Endothelial cell of umbilical vein (primary cell): ENCODE results near the gene BLOC1S3.

Experiments
- POLR2A ChIP-seq: IDR thresholded peaks from 2 replicates; pipeline ENCODE4 v1.6.1; 2012; ENCODE audit warnings: low read depth, mild to moderate bottlenecking, control low read depth, low read length
- TF ChIP-seq, protein P1 (sequence below), 2 donors: IDR thresholded peaks; 1 replicate in 1 of 2; 2 replicates in 1 of 2; pipeline ENCODE4 v1.5.1; 2011; ENCODE audit warnings: low read length in 2 of 2, mild to moderate bottlenecking in 2 of 2, moderate library complexity in 2 of 2, control low read depth in 1 of 2, inconsistent platforms in 1 of 2, low read depth in 1 of 2; ENCODE audit not compliant: insufficient read depth in 1 of 2; ENCODE audit errors: extremely low read depth in 1 of 2

- TF ChIP-seq, protein P1, sequence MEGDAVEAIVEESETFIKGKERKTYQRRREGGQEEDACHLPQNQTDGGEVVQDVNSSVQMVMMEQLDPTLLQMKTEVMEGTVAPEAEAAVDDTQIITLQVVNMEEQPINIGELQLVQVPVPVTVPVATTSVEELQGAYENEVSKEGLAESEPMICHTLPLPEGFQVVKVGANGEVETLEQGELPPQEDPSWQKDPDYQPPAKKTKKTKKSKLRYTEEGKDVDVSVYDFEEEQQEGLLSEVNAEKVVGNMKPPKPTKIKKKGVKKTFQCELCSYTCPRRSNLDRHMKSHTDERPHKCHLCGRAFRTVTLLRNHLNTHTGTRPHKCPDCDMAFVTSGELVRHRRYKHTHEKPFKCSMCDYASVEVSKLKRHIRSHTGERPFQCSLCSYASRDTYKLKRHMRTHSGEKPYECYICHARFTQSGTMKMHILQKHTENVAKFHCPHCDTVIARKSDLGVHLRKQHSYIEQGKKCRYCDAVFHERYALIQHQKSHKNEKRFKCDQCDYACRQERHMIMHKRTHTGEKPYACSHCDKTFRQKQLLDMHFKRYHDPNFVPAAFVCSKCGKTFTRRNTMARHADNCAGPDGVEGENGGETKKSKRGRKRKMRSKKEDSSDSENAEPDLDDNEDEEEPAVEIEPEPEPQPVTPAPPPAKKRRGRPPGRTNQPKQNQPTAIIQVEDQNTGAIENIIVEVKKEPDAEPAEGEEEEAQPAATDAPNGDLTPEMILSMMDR (IDR thresholded peaks at IDR 0.05; ENCODE audit: extremely low read depth in 1 of 2, insufficient read depth in 1 of 2, low read depth in 1 of 2, low read length in 2 of 2), result no peak
- no peak for TF ChIP-seq POLR2A
Measured at GRCh38 chr19:45222724-45223123, 44.1 kb downstream of the BLOC1S3 start.
